GM18520 (cell line): ENCODE measurements around the gene ANKRD40.

Experiments
- ATAC-seq: cut with Tn5 transposase; IDR thresholded peaks from one replicate; pipeline ENCODE4 v1.9.1; 2021; ENCODE audit not compliant: unreplicated experiment

ANKRD40 gene

GRCh38 chr17:50651661-50652060, 56.1 kb downstream of the ANKRD40 start:
- ATAC-seq = no peak

- ATAC-seq = no peak
These were observed 58.4 kb downstream of the ANKRD40 start for GRCh38 chr17:50649042-50649908.

GRCh38 chr17:50647187-50647586, 60.5 kb downstream of the ANKRD40 start:
- ATAC-seq = no peak

GRCh38 chr17:50645748-50646682, 61.7 kb downstream of the ANKRD40 start:
- ATAC-seq = no peak
